OCI-LY7 (cell line): Measurements from ENCODE around the gene APOBEC4. TPM values are rescaled to one million over a fixed set of nuclear protein-coding genes. Genes with fewer than 3 reads are reported as not detected.

Source experiments
- BruUV-seq: library from RNA; stranded (reverse); fragments of 400-500 nt; replicated peaks from 2 replicates; lab custom pipeline; 2021; lab: Mats Ljungman, UMichigan
- CTCF ChIA-PET: fragments of 300-600 bp; sonication (Branson Sonifier 250); formaldehyde crosslinking; loops from one replicate; lab custom pipeline; 2022; ENCODE audit warnings: antibody characterized with exemption; ENCODE audit not compliant: unreplicated experiment; lab: Charles Lee
- POLR2A ChIA-PET: fragments of 300-600 bp; sonication (Branson Sonifier 250); formaldehyde crosslinking; loops from one replicate; lab custom pipeline; 2022; ENCODE audit warnings: antibody characterized with exemption; lab: Charles Lee
- DNase-seq: peaks from one replicate; pipeline ENCODE4 v3.0.0-alpha.2; 2015; ENCODE audit warnings: low spot score
- H2AFZ ChIP-seq: fragments of 200-600 bp; sonication (generic), shearing (Covaris generic); 2 replicates; pipeline ENCODE4 v1.6.1; 2014; ENCODE audit warnings: mild to moderate bottlenecking, antibody characterized with exemption, low read length, moderate library complexity
- H3K27ac ChIP-seq: fragments of 200-600 bp; sonication (generic); 2 replicates; pipeline ENCODE4 v1.5.1; 2014; ENCODE audit warnings: mixed run types, low read depth, mild to moderate bottlenecking, moderate library complexity, low read length, inconsistent platforms; ENCODE audit not compliant: poor library complexity, severe bottlenecking
- H3K36me3 ChIP-seq: fragments of 200-600 bp; sonication (generic); 2 replicates; pipeline ENCODE4 v1.6.1; 2014; ENCODE audit warnings: mild to moderate bottlenecking, antibody characterized with exemption, low read length, moderate library complexity, mixed read lengths; ENCODE audit not compliant: insufficient read depth
- H3K4me1 ChIP-seq: fragments of 200-600 bp; sonication (generic); 2 replicates; pipeline ENCODE4 v1.5.1; 2014; ENCODE audit warnings: mild to moderate bottlenecking, low read length; ENCODE audit not compliant: insufficient read depth, poor library complexity, severe bottlenecking
- H3K4me2 ChIP-seq: fragments of 200-600 bp; sonication (generic); 2 replicates; pipeline ENCODE4 v1.6.1; 2014; ENCODE audit warnings: mild to moderate bottlenecking, low read length
- H3K4me3 ChIP-seq: fragments of 200-600 bp; sonication (generic); 2 replicates; pipeline ENCODE4 v1.5.1; 2014; ENCODE audit warnings: mild to moderate bottlenecking, low read depth, low read length; ENCODE audit not compliant: poor library complexity, severe bottlenecking
- H3K79me2 ChIP-seq: fragments of 200-600 bp; sonication (generic); 2 replicates; pipeline ENCODE4 v1.6.1; 2016; ENCODE audit warnings: low read depth, mild to moderate bottlenecking, low read length, moderate library complexity, mixed read lengths; ENCODE audit not compliant: insufficient read depth
- H3K9me2 ChIP-seq: fragments of 200-600 bp; sonication (generic); 2 replicates; pipeline ENCODE4 v1.6.1; 2016; ENCODE audit warnings: mild to moderate bottlenecking, low read length, mixed read lengths; ENCODE audit not compliant: insufficient read depth
- H3K9me3 ChIP-seq: fragments of 200-600 bp; sonication (generic); 2 replicates; pipeline ENCODE4 v1.6.1; 2014; ENCODE audit warnings: mild to moderate bottlenecking, mixed run types, low read length, mixed read lengths
- H4K20me1 ChIP-seq: fragments of 200-600 bp; sonication (generic); 2 replicates; pipeline ENCODE4 v1.6.1; 2014; ENCODE audit warnings: mild to moderate bottlenecking, antibody characterized with exemption, low read length, moderate library complexity, mixed read lengths; ENCODE audit not compliant: insufficient read depth
- EZH2phosphoT487 ChIP-seq: fragments of 200-600 bp; sonication (generic); IDR thresholded peaks from 2 replicates; pipeline ENCODE4 v1.6.1; 2018; ENCODE audit warnings: low read depth, borderline replicate concordance, mild to moderate bottlenecking, mixed run types, antibody characterized with exemption, low read length, moderate library complexity, mixed read lengths
- intact Hi-C: fragments of 100-400 bp; cut with micrococcal nuclease; formaldehyde crosslinking; loops from one replicate; pipeline ENCODE4 v1.10.0; 2022; ENCODE audit not compliant: unreplicated experiment
- total RNA-seq, 2 experiments: library from RNA; depleted of rRNA in 1 of 2; stranded (reverse); fragments of >200 nt in 1 of 2; shearing (Covaris generic) in 1 of 2; gene quantifications; 2 replicates each; pipeline ENCODE4 v1.2.3, GENCODE V29; 2014 to 2022
- TF ChIP-seq, protein P1 (sequence below): fragments of 200-600 bp; sonication (generic); conservative IDR thresholded peaks from 2 replicates; pipeline ENCODE4 v1.5.1; 2014; ENCODE audit warnings: mild to moderate bottlenecking, antibody characterized with exemption, low read length, moderate library complexity, mixed read lengths

APOBEC4 gene
- total RNA-seq, 2 experiments from 2014 or later, result not detected

DNA sequence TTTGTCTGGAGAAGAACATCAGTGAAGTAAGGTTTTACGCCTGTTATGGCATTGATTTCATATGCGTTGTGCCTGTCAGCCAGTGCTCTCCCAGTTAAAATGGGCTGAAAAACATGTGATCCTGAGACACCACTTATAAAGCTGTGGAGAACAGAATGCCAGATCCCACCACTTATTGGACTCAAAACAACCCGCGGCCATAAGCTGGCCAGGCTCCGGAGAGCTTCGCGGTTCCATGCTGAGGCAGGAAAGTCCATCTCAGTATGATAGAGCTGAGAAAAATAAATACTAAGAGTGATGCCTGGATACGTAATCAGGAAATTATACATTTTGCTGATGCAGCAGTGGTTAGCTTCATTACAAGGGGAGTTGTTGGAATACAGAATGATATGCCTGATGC lies 5.1 kb downstream of the APOBEC4 start:
- Histone ChIP-seq H3K9me2 (no peaks in the 10 kb centered on the region), H4K20me1 (no peaks in the 10 kb centered on the region), H2AFZ (no peak overlapping the region), H3K4me1 (no peaks in the 10 kb centered on the region), H3K36me3 (no peaks in the 10 kb centered on the region), H3K79me2 (no peaks in the 10 kb centered on the region), H3K4me2 (no peak overlapping the region), H3K4me3 (no peak overlapping the region), H3K9me3 (no peaks in the 10 kb centered on the region), H3K27ac (no peak overlapping the region)
- BruUV-seq, result no TSS peak
- ChIA-PET CTCF (no interaction called here), POLR2A (interaction anchor here (0.6 kb wide), 1 partner anchor 657 kb away, joined by 3 read pairs; no protein-coding TSS in a partner anchor)
- TF ChIP-seq, protein P1, sequence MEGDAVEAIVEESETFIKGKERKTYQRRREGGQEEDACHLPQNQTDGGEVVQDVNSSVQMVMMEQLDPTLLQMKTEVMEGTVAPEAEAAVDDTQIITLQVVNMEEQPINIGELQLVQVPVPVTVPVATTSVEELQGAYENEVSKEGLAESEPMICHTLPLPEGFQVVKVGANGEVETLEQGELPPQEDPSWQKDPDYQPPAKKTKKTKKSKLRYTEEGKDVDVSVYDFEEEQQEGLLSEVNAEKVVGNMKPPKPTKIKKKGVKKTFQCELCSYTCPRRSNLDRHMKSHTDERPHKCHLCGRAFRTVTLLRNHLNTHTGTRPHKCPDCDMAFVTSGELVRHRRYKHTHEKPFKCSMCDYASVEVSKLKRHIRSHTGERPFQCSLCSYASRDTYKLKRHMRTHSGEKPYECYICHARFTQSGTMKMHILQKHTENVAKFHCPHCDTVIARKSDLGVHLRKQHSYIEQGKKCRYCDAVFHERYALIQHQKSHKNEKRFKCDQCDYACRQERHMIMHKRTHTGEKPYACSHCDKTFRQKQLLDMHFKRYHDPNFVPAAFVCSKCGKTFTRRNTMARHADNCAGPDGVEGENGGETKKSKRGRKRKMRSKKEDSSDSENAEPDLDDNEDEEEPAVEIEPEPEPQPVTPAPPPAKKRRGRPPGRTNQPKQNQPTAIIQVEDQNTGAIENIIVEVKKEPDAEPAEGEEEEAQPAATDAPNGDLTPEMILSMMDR, result no peak
- TF ChIP-seq EZH2phosphoT487, result no peak
- DNase-seq, result no peak
- intact Hi-C loops, result no loop called here

DNA sequence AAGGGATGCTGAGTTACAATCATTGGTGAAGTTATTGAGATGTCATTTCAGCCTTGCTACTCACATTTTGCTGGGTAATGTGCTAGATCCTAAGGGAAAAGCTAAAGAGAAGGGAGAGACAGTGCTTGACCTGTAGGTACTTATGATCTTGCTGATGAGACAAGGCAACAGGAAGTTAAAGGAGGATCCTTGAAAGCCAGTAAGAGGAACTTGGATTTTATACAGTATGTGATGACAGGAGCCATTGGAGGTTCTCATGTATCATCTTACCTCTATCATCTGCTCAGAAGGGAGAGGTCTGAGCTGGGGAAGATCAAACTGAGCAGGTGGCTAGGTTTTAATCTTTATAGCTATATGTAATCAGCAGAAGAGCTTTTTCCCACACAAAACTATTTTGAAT lies 6.3 kb downstream of the APOBEC4 start:
- Histone ChIP-seq H3K4me1 (no peaks in the 10 kb centered on the region), H3K4me2 (no peak overlapping the region), H2AFZ (no peak overlapping the region), H3K36me3 (no peaks in the 10 kb centered on the region), H3K79me2 (no peaks in the 10 kb centered on the region), H3K9me3 (no peaks in the 10 kb centered on the region), H3K4me3 (no peak overlapping the region), H3K9me2 (no peaks in the 10 kb centered on the region), H4K20me1 (no peaks in the 10 kb centered on the region), H3K27ac (no peak overlapping the region)
- TF ChIP-seq, protein P1, result no peak
- TF ChIP-seq EZH2phosphoT487, result no peak
- CTCF ChIA-PET, result no interaction called here
- POLR2A ChIA-PET, result no interaction called here
- DNase-seq, result no peak
- intact Hi-C loops, result no loop called here
- no TSS peak for BruUV-seq

DNA sequence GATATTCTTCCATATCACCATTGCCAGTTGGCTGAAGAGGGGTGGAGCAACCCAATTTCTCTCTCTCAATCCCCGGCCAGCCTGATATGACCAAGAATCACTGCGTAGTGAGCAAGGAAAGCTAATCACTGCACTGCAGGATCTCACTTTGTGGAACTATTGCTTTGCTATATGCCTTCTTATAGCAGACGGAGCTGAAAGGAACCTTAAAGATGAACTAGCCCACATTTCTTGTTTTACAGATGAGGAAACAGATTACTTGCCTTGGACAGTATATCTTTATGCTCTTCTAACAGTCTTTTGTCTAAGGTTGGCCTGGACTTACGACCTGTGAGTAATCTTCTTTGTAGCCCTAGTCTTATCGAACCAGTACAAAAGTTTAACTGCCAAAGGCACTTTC lies 7.6 kb downstream of the APOBEC4 start:
- ChIA-PET POLR2A (interaction anchor here (1.0 to 1.3 kb wide), 2 partner anchors 9 to 357 kb away, joined by 3 to 4 read pairs; no protein-coding TSS in a partner anchor), CTCF (no interaction called here)
- Histone ChIP-seq H3K27ac (no peak overlapping the region), H3K4me3 (no peak overlapping the region), H2AFZ (no peak overlapping the region), H4K20me1 (no peaks in the 10 kb centered on the region), H3K4me1 (no peaks in the 10 kb centered on the region), H3K36me3 (no peaks in the 10 kb centered on the region), H3K79me2 (no peaks in the 10 kb centered on the region), H3K9me2 (no peaks in the 10 kb centered on the region), H3K4me2 (no peak overlapping the region), H3K9me3 (no peaks in the 10 kb centered on the region)
- no peak for DNase-seq
- intact Hi-C loops, result no loop called here
- BruUV-seq, result no TSS peak
- no peak for TF ChIP-seq EZH2phosphoT487
